Testis (tissue), 3 donors: ENCODE results near the gene C3AR1. TPM values are rescaled to one million over a fixed set of nuclear protein-coding genes. Genes with fewer than 3 reads are reported as not detected.
"Not testable (repeated sequence)": the region's sequence is repeated elsewhere in the genome, so short reads cannot be mapped to it uniquely, and the experiment has no call there.

Source experiments
- DNase-seq: peaks from one replicate; pipeline ENCODE4 v3.0.0-alpha.2; 2019
- H3K27ac ChIP-seq, 2 donors: fragments of 200-600 bp; sonication (generic); one replicate each; pipeline ENCODE4 v1.5.1; 2019
- H3K27me3 ChIP-seq: fragments of 200-600 bp; sonication (generic); one replicate; pipeline ENCODE4 v1.5.1; 2019
- H3K36me3 ChIP-seq: fragments of 200-600 bp; sonication (generic); one replicate; pipeline ENCODE4 v1.5.1; 2017; ENCODE audit warnings: low read depth; ENCODE audit errors: missing control alignments
- H3K4me1 ChIP-seq: fragments of 200-600 bp; sonication (generic); one replicate; pipeline ENCODE4 v1.5.1; 2019
- H3K4me3 ChIP-seq, 2 donors: fragments of 200-600 bp; sonication (generic); one replicate each; pipeline ENCODE4 v1.5.1; 2017 to 2019
- H3K9me3 ChIP-seq: fragments of 200-600 bp; sonication (generic); one replicate; pipeline ENCODE4 v1.5.1; 2017
- POLR2A ChIP-seq: fragments of 450-650 bp; IDR thresholded peaks from one replicate; pipeline ENCODE4 v1.6.1; 2017; ENCODE audit warnings: antibody characterized with exemption, mild to moderate bottlenecking, moderate library complexity
- WGBS, 2 donors: methylation state at CpG; one replicate each; pipeline ENCODE4 v1.1.5; 2018; 5-methylcytosine and 5-hydroxymethylcytosine counted together
- intact Hi-C: fragments of 100-400 bp; cut with DNase I; formaldehyde crosslinking; loops from one replicate; pipeline ENCODE4 v1.15.1; 2023; ENCODE audit warnings: low total_unique reads
- polyA plus RNA-seq: library from polyadenylated mRNA; stranded (reverse); fragments of 350-450 nt; fragmentation: Illumina TruSeq; extraction: RNeasy Lipid Tissue Mini Kit (QIAGEN cat#74804); gene quantifications from one replicate; pipeline ENCODE4 v1.2.3, GENCODE V29; 2014; ENCODE audit warnings: low read depth, low replicate concordance; ENCODE audit not compliant: insufficient read depth
- total RNA-seq, 2 donors: library from RNA; depleted of rRNA; stranded (reverse); fragments of >200 nt; gene quantifications; one replicate each; pipeline ENCODE4 v1.2.3, GENCODE V29; 2016
- TF ChIP-seq, protein P1 (sequence below), 3 experiments: fragments of 450-650 bp in 2 of 3; fragments of 200-600 bp in 1 of 3; sonication (generic) in 1 of 3; IDR thresholded peaks; one replicate each; pipeline ENCODE4 v1.5.1; 2016 to 2019; ENCODE audit warnings: antibody characterized with exemption in 3 of 3, mild to moderate bottlenecking in 2 of 3, moderate library complexity in 1 of 3

The C3AR1 gene
- total and polyA plus RNA-seq, 3 donors from 2014 or later = 1.9 to 9.5 (median 2.8) TPM

GRCh38 chr12:8078916-8079315, 12.8 kb upstream of the C3AR1 start:
- TF ChIP-seq, protein P1, sequence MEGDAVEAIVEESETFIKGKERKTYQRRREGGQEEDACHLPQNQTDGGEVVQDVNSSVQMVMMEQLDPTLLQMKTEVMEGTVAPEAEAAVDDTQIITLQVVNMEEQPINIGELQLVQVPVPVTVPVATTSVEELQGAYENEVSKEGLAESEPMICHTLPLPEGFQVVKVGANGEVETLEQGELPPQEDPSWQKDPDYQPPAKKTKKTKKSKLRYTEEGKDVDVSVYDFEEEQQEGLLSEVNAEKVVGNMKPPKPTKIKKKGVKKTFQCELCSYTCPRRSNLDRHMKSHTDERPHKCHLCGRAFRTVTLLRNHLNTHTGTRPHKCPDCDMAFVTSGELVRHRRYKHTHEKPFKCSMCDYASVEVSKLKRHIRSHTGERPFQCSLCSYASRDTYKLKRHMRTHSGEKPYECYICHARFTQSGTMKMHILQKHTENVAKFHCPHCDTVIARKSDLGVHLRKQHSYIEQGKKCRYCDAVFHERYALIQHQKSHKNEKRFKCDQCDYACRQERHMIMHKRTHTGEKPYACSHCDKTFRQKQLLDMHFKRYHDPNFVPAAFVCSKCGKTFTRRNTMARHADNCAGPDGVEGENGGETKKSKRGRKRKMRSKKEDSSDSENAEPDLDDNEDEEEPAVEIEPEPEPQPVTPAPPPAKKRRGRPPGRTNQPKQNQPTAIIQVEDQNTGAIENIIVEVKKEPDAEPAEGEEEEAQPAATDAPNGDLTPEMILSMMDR (IDR thresholded peaks at IDR 0.05) = no peak
- no peak for TF ChIP-seq POLR2A
- no peak overlapping the region for H3K4me3 ChIP-seq
- intact Hi-C loops = no loop called here
- H3K4me1 ChIP-seq = peaks cover 14% of the 10 kb centered on the region
- H3K9me3 ChIP-seq = no peaks in the 10 kb centered on the region
- 85 to 87% methylated on average over 2 of the region's 2 CpGs for WGBS, 2 donors
- no peaks in the 10 kb centered on the region for H3K36me3 ChIP-seq
- no peak for DNase-seq
- no peaks in the 10 kb centered on the region for H3K27me3 ChIP-seq
- no peak overlapping the region for H3K27ac ChIP-seq

DNA sequence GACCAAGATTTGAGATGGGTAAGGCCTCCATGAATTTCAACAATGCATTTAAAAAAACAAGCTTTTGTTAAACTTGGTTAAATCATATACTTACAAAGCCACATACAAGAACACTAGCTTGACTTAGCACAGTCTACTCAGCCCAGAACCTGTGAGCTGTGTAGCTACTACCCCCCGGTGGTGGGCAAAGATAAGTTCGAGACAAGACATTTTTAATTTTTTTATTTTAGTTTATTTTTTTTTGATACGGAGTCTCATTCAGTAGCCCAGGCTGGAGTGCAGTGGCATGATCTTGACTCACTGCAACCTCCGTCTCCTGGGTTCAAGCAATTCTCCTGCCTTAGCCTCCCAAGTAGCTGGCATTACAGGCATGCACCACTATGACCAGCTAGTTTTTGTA, 12.2 kb upstream of the C3AR1 start:
- TF ChIP-seq POLR2A = no peak
- TF ChIP-seq, protein P1 (IDR thresholded peaks at IDR 0.05) = peak in 1 of 3 experiments; percentile 17
- no peaks in the 10 kb centered on the region for H3K36me3 ChIP-seq
- intact Hi-C loops = no loop called here
- WGBS, 2 donors = 46 to 48% methylated on average over 4 of the region's 4 CpGs
- no peak overlapping the region for H3K27ac ChIP-seq
- no peaks in the 10 kb centered on the region for H3K27me3 ChIP-seq
- no peak for DNase-seq
- H3K4me3 ChIP-seq = no peak overlapping the region
- no peaks in the 10 kb centered on the region for H3K9me3 ChIP-seq
- peaks cover 14% of the 10 kb centered on the region for H3K4me1 ChIP-seq

DNA sequence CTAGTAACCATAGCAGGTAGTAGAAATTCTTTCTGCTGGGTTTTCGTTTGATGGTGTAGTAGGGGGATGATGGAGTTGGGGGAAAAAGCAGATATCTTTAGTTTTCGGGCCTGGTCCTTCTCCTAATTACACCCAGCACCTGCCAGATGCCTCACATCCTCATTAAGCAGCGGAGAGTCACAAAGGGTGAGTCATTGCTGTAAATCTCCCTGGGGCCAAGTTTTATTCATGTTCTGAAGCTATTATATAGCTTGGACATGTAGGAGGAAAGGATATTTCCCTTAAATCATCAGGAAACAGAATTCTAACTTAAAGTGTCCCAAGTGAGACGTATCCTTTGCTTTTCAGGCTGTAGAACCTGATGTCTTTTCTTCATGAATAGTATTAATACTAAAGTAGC, 11.0 kb upstream of the C3AR1 start:
- Histone ChIP-seq H3K9me3 (no peaks in the 10 kb centered on the region), H3K27me3 (no peaks in the 10 kb centered on the region), H3K36me3 (no peaks in the 10 kb centered on the region), H3K4me1 (peaks cover 8% of the 10 kb centered on the region), H3K4me3 (no peak overlapping the region), H3K27ac (no peak overlapping the region)
- WGBS, 2 donors = 71 to 78% methylated on average over 4 of the region's 4 CpGs
- no peak for DNase-seq
- TF ChIP-seq, protein P1 (IDR thresholded peaks at IDR 0.05) = no peak
- no peak for TF ChIP-seq POLR2A
- intact Hi-C loops = no loop called here

DNA sequence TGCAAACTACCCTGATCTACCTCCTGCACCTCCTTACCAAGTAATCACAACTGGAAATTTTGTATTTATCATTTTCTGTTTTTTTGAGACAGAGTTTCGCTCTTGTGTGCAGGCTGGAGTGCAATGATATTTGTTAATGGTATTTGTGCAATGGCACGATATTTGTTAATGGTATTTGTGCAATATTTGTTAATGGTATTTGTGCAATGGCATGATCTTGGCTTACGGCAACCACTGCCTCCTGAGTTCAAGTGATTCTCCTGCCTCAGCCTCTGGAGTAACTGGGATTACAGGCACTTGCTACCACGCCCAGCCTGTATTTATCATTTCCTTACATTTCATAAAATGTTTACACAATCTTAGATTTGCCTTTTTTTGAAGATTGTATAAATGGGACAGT, 10.2 kb upstream of the C3AR1 start:
- Histone ChIP-seq H3K4me1 (peaks cover 8% of the 10 kb centered on the region), H3K36me3 (no peaks in the 10 kb centered on the region), H3K27ac (no peak overlapping the region), H3K27me3 (no peaks in the 10 kb centered on the region), H3K4me3 (no peak overlapping the region), H3K9me3 (no peaks in the 10 kb centered on the region)
- intact Hi-C loops = no loop called here
- DNase-seq = no peak
- WGBS, 2 donors = 87 to 93% methylated on average over 4 of the region's 4 CpGs
- no peak for TF ChIP-seq POLR2A
- TF ChIP-seq, protein P1 (IDR thresholded peaks at IDR 0.05) = no peak

GRCh38 chr12:8075935-8076334, 9.8 kb upstream of the C3AR1 start:
- intact Hi-C loops = no loop called here
- H3K27me3 ChIP-seq = no peaks in the 10 kb centered on the region
- no peaks in the 10 kb centered on the region for H3K36me3 ChIP-seq
- 88 to 94% methylated on average over 6 of the region's 6 CpGs for WGBS, 2 donors
- peaks cover 6% of the 10 kb centered on the region for H3K4me1 ChIP-seq
- no peak overlapping the region for H3K27ac ChIP-seq
- H3K9me3 ChIP-seq = no peaks in the 10 kb centered on the region
- no peak for DNase-seq
- H3K4me3 ChIP-seq = no peak overlapping the region
- TF ChIP-seq POLR2A = no peak
- TF ChIP-seq, protein P1 (IDR thresholded peaks at IDR 0.05) = no peak

DNA sequence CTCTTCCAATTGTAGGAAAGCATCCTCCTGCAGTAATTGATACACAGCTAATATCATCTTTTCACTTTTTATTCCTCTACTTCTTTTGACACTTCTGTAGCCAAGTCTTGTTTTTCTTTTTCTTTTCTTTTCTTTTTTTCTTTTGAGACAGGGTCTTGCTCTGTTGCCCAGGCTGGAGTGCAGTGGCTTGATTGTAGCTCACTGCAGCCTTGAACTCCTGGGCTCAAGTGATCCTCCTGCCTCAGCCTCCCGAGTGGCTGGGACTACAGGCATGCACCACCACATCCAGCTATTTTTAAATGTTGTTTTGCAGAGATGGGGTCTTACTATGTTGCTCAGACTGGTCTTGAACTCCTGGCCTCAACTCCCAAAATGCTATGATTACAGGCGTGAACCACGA, 5.7 kb upstream of the C3AR1 start:
- H3K9me3 ChIP-seq, DNase-seq, H3K27me3 ChIP-seq, H3K36me3 ChIP-seq, H3K4me1 ChIP-seq, H3K4me3 ChIP-seq, intact Hi-C loops, H3K27ac ChIP-seq: not testable (repeated sequence)
- 87 to 92% methylated on average over 3 of the region's 3 CpGs for WGBS, 2 donors
